Adrenal gland (tissue), 12 donors: ENCODE measurements around the gene APOL1. TPM values are rescaled to one million over a fixed set of nuclear protein-coding genes. Genes with fewer than 3 reads are reported as not detected.
"Not testable (repeated sequence)": the region's sequence is repeated elsewhere in the genome, so short reads cannot be mapped to it uniquely, and the experiment has no call there.

ENCODE experiments used
- DNase-seq, 7 donors: peaks; one replicate each; pipeline ENCODE4 v3.0.0-alpha.2; 2019 to 2020
- H3K27ac ChIP-seq, 5 donors: fragments of 200-600 bp; sonication (generic) in 4 of 5; 1 replicate in 3 of 5; 2 replicates in 2 of 5; pipeline versions ENCODE4 v1.5.1 to v1.8.0; 2016 to 2020; ENCODE audit warnings: mild to moderate bottlenecking in 1 of 5
- H3K27me3 ChIP-seq: fragments of 200-600 bp; 2 replicates; pipeline ENCODE4 v1.8.0; 2021
- H3K36me3 ChIP-seq, 2 donors: fragments of 200-600 bp; replicated peaks in 1 of 2; 1 replicate in 1 of 2; 2 replicates in 1 of 2; pipeline versions ENCODE4 v1.5.1 to v1.8.0; 2018 to 2022
- H3K4me1 ChIP-seq, 2 donors: fragments of 200-600 bp; replicated peaks in 1 of 2; 1 replicate in 1 of 2; 2 replicates in 1 of 2; pipeline versions ENCODE4 v1.5.1 to v1.8.0; 2018 to 2021
- H3K4me3 ChIP-seq, 4 donors: fragments of 200-600 bp; sonication (generic) in 3 of 4; one replicate each; pipeline ENCODE4 v1.5.1; 2016 to 2018
- H3K9me3 ChIP-seq, 3 donors: fragments of 200-600 bp; sonication (generic) in 1 of 3; replicated peaks in 1 of 3; 1 replicate in 2 of 3; 2 replicates in 1 of 3; pipeline versions ENCODE4 v1.5.1 to v1.8.0; 2016 to 2021
- POLR2A ChIP-seq, 2 donors: fragments of 450-650 bp; IDR thresholded peaks; one replicate each; pipeline ENCODE4 v1.6.1; 2017; ENCODE audit warnings: antibody characterized with exemption in 2 of 2, mild to moderate bottlenecking in 2 of 2, moderate library complexity in 1 of 2
- WGBS, 4 donors: extraction: QIAGEN DNeasy Blood & Tissue Kit in 2 of 4; methylation state at CpG; one replicate each; pipeline versions ENCODE4 v1.1.5 to v1.1.7; 2013 to 2017; 5-methylcytosine and 5-hydroxymethylcytosine counted together
- intact Hi-C, 2 donors: fragments of 100-400 bp; cut with DNase I; formaldehyde crosslinking; loops; one replicate each; pipeline versions ENCODE4 v1.14.1 to v1.15.0; 2022 to 2023
- polyA plus RNA-seq, 3 donors: library from polyadenylated mRNA; stranded (reverse); fragments of 200-250 nt in 2 of 3; fragments of 350-450 nt in 1 of 3; fragmentation: Illumina TruSeq in 1 of 3; extraction: RNeasy Lipid Tissue Mini Kit (QIAGEN cat#74804) in 1 of 3; gene quantifications; one replicate each; pipeline ENCODE4 v1.2.3, GENCODE V29; 2013 to 2014
- total RNA-seq, 9 donors: library from RNA; depleted of rRNA in 4 of 9; stranded (reverse); fragments of >200 nt in 4 of 9; fragments of 120-200 nt in 1 of 9; fragmentation: NEBNext Ultra II Directional in 1 of 9; extraction: Animal tissue kit (Norgen Biotek cat#: 25700) in 1 of 9; gene quantifications; one replicate each; pipeline versions ENCODE4 v1.1.0 to v1.2.4, GENCODE V29; 2013 to 2023
- TF ChIP-seq, protein P1 (sequence below), 6 experiments: fragments of 450-650 bp in 4 of 6; fragments of 200-600 bp in 2 of 6; sonication (generic) in 1 of 6; IDR thresholded peaks; 1 replicate in 5 of 6; 2 replicates in 1 of 6; pipeline versions ENCODE4 v1.5.1 to v1.8.0; 2016 to 2021; ENCODE audit warnings: antibody characterized with exemption in 6 of 6, mild to moderate bottlenecking in 2 of 6, moderate library complexity in 1 of 6
- donor health status: healthy with polysubstance abuse.
- donor health status: Bipolar disorder and iron deficiency.
- donor health status: DM: yes; HTN: yes; CAD: no.
- donor health status: DM: no; HTN: no; CAD: no.
- donor health status: DM: no; HTN: no; CAD: no.
- donor health status: DM: yes; HTN: yes; CAD: no.

APOL1 gene
- total and polyA plus RNA-seq, 12 donors: 2.1 to 39.0 (median 25.5) TPM

DNA sequence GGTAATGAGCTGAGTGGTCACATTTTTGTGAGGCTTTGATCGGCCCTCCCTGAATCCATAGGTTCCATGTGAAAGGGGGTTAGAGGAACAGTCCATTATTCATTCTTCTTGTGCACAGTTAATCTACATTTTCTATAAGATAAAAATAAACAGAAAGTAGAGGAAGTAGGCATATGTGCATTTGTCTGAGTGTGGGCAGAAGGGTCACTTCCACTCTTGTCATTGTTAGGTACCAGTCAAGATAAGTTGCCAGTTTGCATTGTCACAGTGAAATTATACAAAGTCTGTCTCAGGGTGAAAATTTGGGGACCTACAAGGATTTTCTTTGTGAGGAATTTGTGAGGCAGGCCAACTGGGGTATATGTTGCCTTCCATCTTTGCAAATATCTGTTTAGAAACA, 46.7 kb upstream of the APOL1 start:
- 77 to 87% (median 82%) methylated on average over 1 of the region's 1 CpG for WGBS, 4 donors
- intact Hi-C loops: no loop called here
- H3K9me3 ChIP-seq: no peaks in the 10 kb centered on the region

GRCh38 chr22:36208162-36208765, 44.7 kb upstream of the APOL1 start:
- H3K4me1 ChIP-seq: no peaks in the 10 kb centered on the region
- 15 to 27% (median 17%) methylated on average over 1 of the region's 1 CpG for WGBS, 4 donors

More for the DNA sequence above, 46.7 kb upstream of the APOL1 start:
- H3K4me3 ChIP-seq: no peak overlapping the region
- H3K27me3 ChIP-seq: no peaks in the 10 kb centered on the region
- TF ChIP-seq, protein P1, sequence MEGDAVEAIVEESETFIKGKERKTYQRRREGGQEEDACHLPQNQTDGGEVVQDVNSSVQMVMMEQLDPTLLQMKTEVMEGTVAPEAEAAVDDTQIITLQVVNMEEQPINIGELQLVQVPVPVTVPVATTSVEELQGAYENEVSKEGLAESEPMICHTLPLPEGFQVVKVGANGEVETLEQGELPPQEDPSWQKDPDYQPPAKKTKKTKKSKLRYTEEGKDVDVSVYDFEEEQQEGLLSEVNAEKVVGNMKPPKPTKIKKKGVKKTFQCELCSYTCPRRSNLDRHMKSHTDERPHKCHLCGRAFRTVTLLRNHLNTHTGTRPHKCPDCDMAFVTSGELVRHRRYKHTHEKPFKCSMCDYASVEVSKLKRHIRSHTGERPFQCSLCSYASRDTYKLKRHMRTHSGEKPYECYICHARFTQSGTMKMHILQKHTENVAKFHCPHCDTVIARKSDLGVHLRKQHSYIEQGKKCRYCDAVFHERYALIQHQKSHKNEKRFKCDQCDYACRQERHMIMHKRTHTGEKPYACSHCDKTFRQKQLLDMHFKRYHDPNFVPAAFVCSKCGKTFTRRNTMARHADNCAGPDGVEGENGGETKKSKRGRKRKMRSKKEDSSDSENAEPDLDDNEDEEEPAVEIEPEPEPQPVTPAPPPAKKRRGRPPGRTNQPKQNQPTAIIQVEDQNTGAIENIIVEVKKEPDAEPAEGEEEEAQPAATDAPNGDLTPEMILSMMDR (IDR thresholded peaks at IDR 0.05): no peak
- TF ChIP-seq POLR2A (IDR thresholded peaks at IDR 0.05): no peak
- no peak overlapping the region for H3K27ac ChIP-seq
- DNase-seq: no peak
- no peaks in the 10 kb centered on the region for H3K4me1 ChIP-seq
- H3K36me3 ChIP-seq: no peaks in the 10 kb centered on the region

GRCh38 chr22:36208914-36209313, 44.0 kb upstream of the APOL1 start:
- 88 to 100% (median 92%) methylated on average over 1 of the region's 1 CpG for WGBS, 4 donors
- H3K4me1 ChIP-seq: no peaks in the 10 kb centered on the region

More at GRCh38 chr22:36208162-36208765, 44.7 kb upstream of the APOL1 start:
- Histone ChIP-seq H3K27ac (no peak overlapping the region), H3K9me3 (no peaks in the 10 kb centered on the region), H3K4me3 (no peak overlapping the region), H3K27me3 (no peaks in the 10 kb centered on the region), H3K36me3 (no peaks in the 10 kb centered on the region)
- no peak for DNase-seq
- TF ChIP-seq, protein P1 (IDR thresholded peaks at IDR 0.05): no peak
- intact Hi-C loops: no loop called here

GRCh38 chr22:36209488-36209908, 43.4 kb upstream of the APOL1 start:
- H3K27me3 ChIP-seq, DNase-seq, H3K4me1 ChIP-seq, intact Hi-C loops, H3K36me3 ChIP-seq, H3K27ac ChIP-seq, H3K9me3 ChIP-seq, H3K4me3 ChIP-seq: not testable (repeated sequence)
- 81 to 88% (median 85%) methylated on average over 5 of the region's 5 CpGs for WGBS, 4 donors

More at GRCh38 chr22:36208914-36209313, 44.0 kb upstream of the APOL1 start:
- intact Hi-C loops: no loop called here
- H3K27ac ChIP-seq: no peak overlapping the region
- H3K4me3 ChIP-seq: no peak overlapping the region
- DNase-seq: no peak
- no peaks in the 10 kb centered on the region for H3K27me3 ChIP-seq
- H3K9me3 ChIP-seq: no peaks in the 10 kb centered on the region
- no peaks in the 10 kb centered on the region for H3K36me3 ChIP-seq
- TF ChIP-seq POLR2A (IDR thresholded peaks at IDR 0.05): no peak
- TF ChIP-seq, protein P1 (IDR thresholded peaks at IDR 0.05): no peak

DNA sequence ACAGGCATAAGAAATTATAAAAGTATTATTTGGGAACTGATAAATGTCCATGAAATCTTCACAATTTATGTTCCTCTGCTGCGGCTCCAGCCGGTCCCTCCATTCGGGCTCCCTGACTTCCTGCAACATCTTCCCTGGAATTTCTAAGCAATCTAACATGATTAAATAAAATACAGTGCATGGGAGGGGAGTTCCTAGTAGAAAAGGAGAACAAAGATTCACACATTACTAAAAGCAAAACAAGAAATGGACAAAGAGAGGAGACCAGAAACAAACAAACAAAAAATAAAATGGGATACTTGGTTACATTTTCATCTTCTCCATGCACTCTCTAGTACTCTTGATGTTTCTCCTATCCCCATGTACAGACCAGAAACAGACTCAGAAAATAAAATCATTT, 42.7 kb upstream of the APOL1 start:
- Histone ChIP-seq H3K36me3 (no peaks in the 10 kb centered on the region), H3K9me3 (no peaks in the 10 kb centered on the region), H3K27ac (no peak overlapping the region), H3K4me1 (no peaks in the 10 kb centered on the region), H3K27me3 (no peaks in the 10 kb centered on the region), H3K4me3 (no peak overlapping the region)
- intact Hi-C loops: no loop called here
- WGBS, 4 donors: 59 to 78% (median 68%) methylated on average over 3 of the region's 3 CpGs
- no peak for TF ChIP-seq POLR2A (IDR thresholded peaks at IDR 0.05)
- TF ChIP-seq, protein P1 (IDR thresholded peaks at IDR 0.05): no peak
- no peak for DNase-seq
